Measurements from ENCODE around the gene CDC42SE1.

DNA sequence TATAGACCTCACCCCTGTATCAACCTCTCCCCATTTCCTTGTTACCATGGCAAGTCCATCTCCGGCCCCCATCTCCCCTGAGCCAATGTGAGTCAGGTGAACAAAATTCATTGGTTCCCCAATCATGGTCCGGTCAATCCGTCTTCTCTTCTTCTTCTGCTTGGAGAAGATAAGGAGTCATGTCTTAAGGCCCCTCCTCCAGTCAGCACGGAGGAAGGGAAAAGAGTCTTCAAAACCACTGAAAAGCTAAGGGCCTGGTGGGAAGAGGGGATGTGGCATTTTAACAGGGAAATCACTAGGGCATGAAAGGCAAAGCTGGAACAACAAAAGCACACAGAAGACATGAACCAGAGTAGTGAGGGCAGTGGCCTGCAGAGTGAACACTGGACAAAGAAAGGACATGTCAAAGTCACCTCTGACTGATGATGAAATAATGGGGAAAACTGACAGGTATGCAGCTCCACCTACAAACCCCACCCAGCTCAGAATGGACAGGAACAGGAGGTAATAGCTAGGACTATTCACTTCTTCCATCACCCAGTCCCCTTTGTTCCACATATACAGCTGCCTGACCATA, 4.4 kb downstream of the CDC42SE1 start:
- TF ChIP-seq TAF1 (IDR thresholded peaks at IDR 0.05; ENCODE audit: borderline replicate concordance, insufficient read depth, low read length) (no peak), SIN3A (IDR thresholded peaks at IDR 0.05; ENCODE audit: borderline replicate concordance, insufficient read depth, low read length) (no peak), POLR2AphosphoS5 (IDR thresholded peaks at IDR 0.05; ENCODE audit: low read depth, low read length) (no peak)

Measured in PFSK-1 (cell line).